Measurements from ENCODE around the gene CNTNAP5.

CNTNAP5 gene

DNA sequence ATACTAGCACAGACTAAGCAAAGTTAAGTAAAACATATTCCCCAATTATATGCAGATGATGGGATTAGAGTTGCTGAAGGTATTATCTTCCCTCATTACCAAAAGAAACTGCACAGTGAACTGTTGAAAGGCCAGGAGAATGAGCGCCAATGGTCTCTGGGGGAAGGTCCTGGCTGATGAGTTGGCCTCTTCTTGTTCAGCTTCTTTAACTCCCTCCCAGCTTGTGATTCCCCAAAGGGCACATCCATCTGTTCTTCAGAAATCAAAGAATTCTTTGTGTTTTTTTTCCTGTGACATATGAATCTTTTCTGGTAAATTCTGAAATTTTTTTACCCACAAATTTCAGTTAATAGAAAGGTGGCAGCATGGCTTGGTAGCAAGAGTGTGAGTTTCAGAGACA, 667.6 kb downstream of the CNTNAP5 start:
- Histone ChIP-seq H3K4me1 (ENCODE audit: control insufficient read depth, insufficient read depth, low read length, poor library complexity, severe bottlenecking) (no peaks in the 10 kb centered on the region), H3K4me3 (ENCODE audit: insufficient read depth, low read depth, low read length, poor library complexity, severe bottlenecking) (no peak overlapping the region)

DNA sequence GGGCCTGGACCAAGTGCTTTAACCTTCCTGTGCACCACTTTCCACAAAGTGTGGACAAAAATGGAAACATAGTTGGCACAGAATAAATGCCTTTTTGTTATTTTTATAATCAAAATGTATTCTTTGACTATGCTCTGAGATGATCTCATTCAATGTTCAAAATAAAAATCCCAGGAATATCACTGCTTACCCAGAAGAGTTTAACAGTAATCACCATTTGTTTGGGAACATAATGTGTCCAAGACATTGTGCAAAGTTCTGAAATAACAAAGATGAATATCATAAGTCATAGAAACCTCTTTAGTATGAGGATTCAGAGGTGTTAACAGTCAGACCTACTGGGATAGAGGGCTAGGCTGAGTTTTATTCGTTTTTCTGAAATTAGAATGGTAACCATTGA, 668.1 kb downstream of the CNTNAP5 start:
- H3K27me3 ChIP-seq (replicated peaks; ENCODE audit: control insufficient read depth, insufficient read depth, low read length, poor library complexity, severe bottlenecking), result no peaks in the 10 kb centered on the region
- H3K4me3 ChIP-seq (ENCODE audit: insufficient read depth, low read depth, low read length, poor library complexity, severe bottlenecking), result no peak overlapping the region
- H3K27ac ChIP-seq (ENCODE audit: insufficient read depth, low read length, poor library complexity, severe bottlenecking), result no peak overlapping the region
- no peaks in the 10 kb centered on the region for H3K4me1 ChIP-seq (ENCODE audit: control insufficient read depth, insufficient read depth, low read length, poor library complexity, severe bottlenecking)
- H3K9me3 ChIP-seq (ENCODE audit: control insufficient read depth, low read length), result peaks cover 5% of the 10 kb centered on the region
- no peaks in the 10 kb centered on the region for H3K36me3 ChIP-seq (ENCODE audit: control insufficient read depth, insufficient read depth, low read length)
- DNase-seq, result no peak

More for the DNA sequence above, 667.6 kb downstream of the CNTNAP5 start:
- Histone ChIP-seq H3K27me3 (replicated peaks; ENCODE audit: control insufficient read depth, insufficient read depth, low read length, poor library complexity, severe bottlenecking) (no peaks in the 10 kb centered on the region), H3K9me3 (ENCODE audit: control insufficient read depth, low read length) (peaks cover 5% of the 10 kb centered on the region), H3K36me3 (ENCODE audit: control insufficient read depth, insufficient read depth, low read length) (no peaks in the 10 kb centered on the region), H3K27ac (ENCODE audit: insufficient read depth, low read length, poor library complexity, severe bottlenecking) (no peak overlapping the region)
- no peak for DNase-seq

- no peaks in the 10 kb centered on the region for H3K9me3 ChIP-seq (ENCODE audit: control insufficient read depth, low read length)
- no peak overlapping the region for H3K27ac ChIP-seq (ENCODE audit: insufficient read depth, low read length, poor library complexity, severe bottlenecking)
- no peak overlapping the region for H3K4me3 ChIP-seq (ENCODE audit: insufficient read depth, low read depth, low read length, poor library complexity, severe bottlenecking)
- H3K4me1 ChIP-seq (ENCODE audit: control insufficient read depth, insufficient read depth, low read length, poor library complexity, severe bottlenecking), result no peaks in the 10 kb centered on the region
- no peaks in the 10 kb centered on the region for H3K27me3 ChIP-seq (replicated peaks; ENCODE audit: control insufficient read depth, insufficient read depth, low read length, poor library complexity, severe bottlenecking)
- no peak for DNase-seq
- H3K36me3 ChIP-seq (ENCODE audit: control insufficient read depth, insufficient read depth, low read length), result no peaks in the 10 kb centered on the region
Observed at GRCh38 chr2:124698979-124699565, 674.0 kb downstream of the CNTNAP5 start.

- no peak for DNase-seq
- no peaks in the 10 kb centered on the region for H3K4me1 ChIP-seq (ENCODE audit: control insufficient read depth, insufficient read depth, low read length, poor library complexity, severe bottlenecking)
Observed at GRCh38 chr2:124702777-124703176, 677.7 kb downstream of the CNTNAP5 start.

DNA sequence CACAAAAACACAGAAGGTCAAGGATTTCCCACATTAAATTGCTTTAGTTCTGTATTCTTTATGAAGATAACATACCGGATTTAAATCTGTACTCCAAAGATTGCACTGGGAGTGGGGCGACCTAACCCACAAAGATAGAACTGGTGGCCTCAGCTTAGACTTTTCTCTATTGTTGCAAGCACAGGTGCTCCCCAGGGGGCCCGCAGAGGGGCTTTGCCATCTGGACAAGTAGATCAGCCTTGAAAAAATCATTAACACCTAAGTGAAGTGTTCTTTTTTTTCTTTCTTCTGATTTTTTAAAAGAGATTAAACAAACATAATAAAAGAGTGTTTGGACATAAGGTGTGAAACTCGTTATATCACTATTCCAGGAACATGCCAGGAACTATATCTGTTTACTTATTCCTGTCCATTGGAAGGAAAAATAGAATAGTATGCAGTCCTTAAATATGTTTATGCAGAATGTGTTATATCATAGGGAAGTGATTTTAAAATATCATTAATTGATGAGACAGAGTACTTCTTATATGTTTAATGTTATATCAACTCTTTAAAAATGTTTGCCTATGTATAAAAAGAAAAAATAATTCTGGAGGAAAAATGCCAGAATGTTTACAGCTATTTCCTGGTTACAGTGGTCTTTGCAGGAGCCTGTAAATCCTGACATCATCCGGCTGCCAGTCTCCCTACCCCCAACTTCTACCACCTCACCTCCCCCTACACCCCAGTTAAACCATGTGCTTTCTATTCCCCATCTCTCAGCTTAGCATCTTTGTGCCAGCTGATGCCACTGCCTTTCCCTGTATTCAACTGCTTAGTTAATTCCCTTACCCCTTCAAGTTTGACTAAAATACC, 679.2 kb downstream of the CNTNAP5 start:
- Histone ChIP-seq H3K9me3 (ENCODE audit: control insufficient read depth, low read length) (no peaks in the 10 kb centered on the region), H3K27me3 (replicated peaks; ENCODE audit: control insufficient read depth, insufficient read depth, low read length, poor library complexity, severe bottlenecking) (no peaks in the 10 kb centered on the region), H3K27ac (ENCODE audit: insufficient read depth, low read length, poor library complexity, severe bottlenecking) (no peak overlapping the region), H3K4me1 (ENCODE audit: control insufficient read depth, insufficient read depth, low read length, poor library complexity, severe bottlenecking) (no peaks in the 10 kb centered on the region), H3K36me3 (ENCODE audit: control insufficient read depth, insufficient read depth, low read length) (no peaks in the 10 kb centered on the region), H3K4me3 (ENCODE audit: insufficient read depth, low read depth, low read length, poor library complexity, severe bottlenecking) (no peak overlapping the region)
- no peak for DNase-seq

More at GRCh38 chr2:124702777-124703176, 677.7 kb downstream of the CNTNAP5 start:
- Histone ChIP-seq H3K27ac (ENCODE audit: insufficient read depth, low read length, poor library complexity, severe bottlenecking) (no peak overlapping the region), H3K27me3 (replicated peaks; ENCODE audit: control insufficient read depth, insufficient read depth, low read length, poor library complexity, severe bottlenecking) (no peaks in the 10 kb centered on the region), H3K36me3 (ENCODE audit: control insufficient read depth, insufficient read depth, low read length) (no peaks in the 10 kb centered on the region), H3K9me3 (ENCODE audit: control insufficient read depth, low read length) (no peaks in the 10 kb centered on the region), H3K4me3 (ENCODE audit: insufficient read depth, low read depth, low read length, poor library complexity, severe bottlenecking) (no peak overlapping the region)

DNA sequence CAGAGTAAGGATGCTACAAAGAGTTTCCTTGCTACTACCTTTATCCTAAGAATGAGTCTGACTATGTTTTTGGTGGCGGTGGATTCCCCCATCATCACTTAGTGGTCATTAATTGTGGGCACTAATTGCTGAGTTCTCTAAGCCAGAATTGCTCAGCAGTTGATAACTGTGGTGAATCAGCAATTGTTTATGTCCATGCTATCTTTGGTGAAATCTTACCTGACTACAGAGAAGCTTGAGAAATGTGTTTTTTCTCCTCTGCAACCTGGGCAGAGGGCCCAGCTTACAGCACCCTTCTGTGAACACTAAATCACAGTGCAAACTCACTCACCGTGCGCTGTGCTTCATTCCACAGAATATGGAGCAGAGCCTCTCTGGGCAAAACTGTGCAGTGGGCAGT, 683.6 kb downstream of the CNTNAP5 start:
- H3K36me3 ChIP-seq (ENCODE audit: control insufficient read depth, insufficient read depth, low read length), result no peaks in the 10 kb centered on the region
- no peaks in the 10 kb centered on the region for H3K9me3 ChIP-seq (ENCODE audit: control insufficient read depth, low read length)
- no peaks in the 10 kb centered on the region for H3K27me3 ChIP-seq (replicated peaks; ENCODE audit: control insufficient read depth, insufficient read depth, low read length, poor library complexity, severe bottlenecking)
- no peak overlapping the region for H3K27ac ChIP-seq (ENCODE audit: insufficient read depth, low read length, poor library complexity, severe bottlenecking)
- DNase-seq, result no peak
- no peak overlapping the region for H3K4me3 ChIP-seq (ENCODE audit: insufficient read depth, low read depth, low read length, poor library complexity, severe bottlenecking)
- H3K4me1 ChIP-seq (ENCODE audit: control insufficient read depth, insufficient read depth, low read length, poor library complexity, severe bottlenecking), result no peaks in the 10 kb centered on the region

DNA sequence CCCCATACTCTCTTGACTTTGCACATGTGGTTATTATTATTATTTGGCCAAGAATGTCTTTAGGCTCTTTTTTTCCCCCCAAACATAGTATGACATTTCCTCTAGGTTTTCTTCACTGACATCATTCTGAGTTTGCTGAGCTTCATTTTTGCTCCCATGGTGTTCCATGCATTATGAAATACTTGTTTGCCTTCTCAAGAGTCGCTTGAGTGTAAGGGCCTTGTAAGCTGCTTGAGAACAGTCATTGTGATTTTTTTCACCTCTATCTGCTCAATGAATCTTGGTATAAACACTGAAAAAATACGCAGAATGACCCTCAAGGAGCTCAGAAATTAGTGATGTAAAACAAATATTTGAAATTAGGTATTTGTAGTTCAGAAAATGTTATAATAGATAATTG, 688.9 kb downstream of the CNTNAP5 start:
- no peaks in the 10 kb centered on the region for H3K36me3 ChIP-seq (ENCODE audit: control insufficient read depth, insufficient read depth, low read length)
- no peaks in the 10 kb centered on the region for H3K27me3 ChIP-seq (replicated peaks; ENCODE audit: control insufficient read depth, insufficient read depth, low read length, poor library complexity, severe bottlenecking)
- no peak overlapping the region for H3K27ac ChIP-seq (ENCODE audit: insufficient read depth, low read length, poor library complexity, severe bottlenecking)
- H3K4me1 ChIP-seq (ENCODE audit: control insufficient read depth, insufficient read depth, low read length, poor library complexity, severe bottlenecking), result no peaks in the 10 kb centered on the region
- no peak overlapping the region for H3K4me3 ChIP-seq (ENCODE audit: insufficient read depth, low read depth, low read length, poor library complexity, severe bottlenecking)
- DNase-seq, result no peak
- H3K9me3 ChIP-seq (ENCODE audit: control insufficient read depth, low read length), result no peaks in the 10 kb centered on the region

GRCh38 chr2:124725187-124725586, 700.1 kb downstream of the CNTNAP5 start:
- Histone ChIP-seq H3K27me3 (replicated peaks; ENCODE audit: control insufficient read depth, insufficient read depth, low read length, poor library complexity, severe bottlenecking) (no peaks in the 10 kb centered on the region), H3K36me3 (ENCODE audit: control insufficient read depth, insufficient read depth, low read length) (no peaks in the 10 kb centered on the region), H3K27ac (ENCODE audit: insufficient read depth, low read length, poor library complexity, severe bottlenecking) (no peak overlapping the region), H3K4me3 (ENCODE audit: insufficient read depth, low read depth, low read length, poor library complexity, severe bottlenecking) (no peak overlapping the region), H3K9me3 (ENCODE audit: control insufficient read depth, low read length) (no peaks in the 10 kb centered on the region), H3K4me1 (ENCODE audit: control insufficient read depth, insufficient read depth, low read length, poor library complexity, severe bottlenecking) (no peaks in the 10 kb centered on the region)
- no peak for DNase-seq

DNA sequence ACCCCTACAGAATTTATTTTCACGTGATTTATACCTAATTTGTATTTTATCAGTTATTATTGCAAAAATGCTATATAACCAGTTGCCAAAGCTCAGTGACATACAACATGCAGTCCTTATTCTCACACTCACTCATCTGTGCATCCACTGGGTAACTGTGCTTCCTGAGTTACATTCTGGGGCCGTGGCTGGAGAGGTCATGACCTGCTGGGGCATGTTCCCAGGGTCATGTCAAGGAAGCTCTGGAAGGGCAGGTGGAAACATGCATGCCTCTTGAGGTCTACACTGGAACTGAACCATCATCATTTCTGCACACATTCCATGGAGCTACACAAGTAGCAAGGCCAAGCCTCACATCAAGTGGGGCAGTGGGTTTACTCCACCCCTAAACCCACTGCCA, 715.5 kb downstream of the CNTNAP5 start:
- Histone ChIP-seq H3K27ac (ENCODE audit: insufficient read depth, low read length, poor library complexity, severe bottlenecking) (no peak overlapping the region), H3K36me3 (ENCODE audit: control insufficient read depth, insufficient read depth, low read length) (no peaks in the 10 kb centered on the region), H3K4me1 (ENCODE audit: control insufficient read depth, insufficient read depth, low read length, poor library complexity, severe bottlenecking) (no peaks in the 10 kb centered on the region)

GRCh38 chr2:124753842-124754241, 728.8 kb downstream of the CNTNAP5 start:
- Histone ChIP-seq H3K4me3 (ENCODE audit: insufficient read depth, low read depth, low read length, poor library complexity, severe bottlenecking) (no peak overlapping the region), H3K4me1 (ENCODE audit: control insufficient read depth, insufficient read depth, low read length, poor library complexity, severe bottlenecking) (no peaks in the 10 kb centered on the region), H3K9me3 (ENCODE audit: control insufficient read depth, low read length) (no peaks in the 10 kb centered on the region), H3K36me3 (ENCODE audit: control insufficient read depth, insufficient read depth, low read length) (no peaks in the 10 kb centered on the region), H3K27me3 (replicated peaks; ENCODE audit: control insufficient read depth, insufficient read depth, low read length, poor library complexity, severe bottlenecking) (no peaks in the 10 kb centered on the region), H3K27ac (ENCODE audit: insufficient read depth, low read length, poor library complexity, severe bottlenecking) (no peak overlapping the region)
- DNase-seq, result no peak

More for the DNA sequence above, 715.5 kb downstream of the CNTNAP5 start:
- no peak for DNase-seq
- Histone ChIP-seq H3K27me3 (replicated peaks; ENCODE audit: control insufficient read depth, insufficient read depth, low read length, poor library complexity, severe bottlenecking) (no peaks in the 10 kb centered on the region), H3K9me3 (ENCODE audit: control insufficient read depth, low read length) (no peaks in the 10 kb centered on the region), H3K4me3 (ENCODE audit: insufficient read depth, low read depth, low read length, poor library complexity, severe bottlenecking) (no peak overlapping the region)
